ENCODE measurements around the gene TMSB4X.
"Not testable (repeated sequence)": the region's sequence is repeated elsewhere in the genome, so short reads cannot be mapped to it uniquely, and the experiment has no call there.

TMSB4X gene

DNA sequence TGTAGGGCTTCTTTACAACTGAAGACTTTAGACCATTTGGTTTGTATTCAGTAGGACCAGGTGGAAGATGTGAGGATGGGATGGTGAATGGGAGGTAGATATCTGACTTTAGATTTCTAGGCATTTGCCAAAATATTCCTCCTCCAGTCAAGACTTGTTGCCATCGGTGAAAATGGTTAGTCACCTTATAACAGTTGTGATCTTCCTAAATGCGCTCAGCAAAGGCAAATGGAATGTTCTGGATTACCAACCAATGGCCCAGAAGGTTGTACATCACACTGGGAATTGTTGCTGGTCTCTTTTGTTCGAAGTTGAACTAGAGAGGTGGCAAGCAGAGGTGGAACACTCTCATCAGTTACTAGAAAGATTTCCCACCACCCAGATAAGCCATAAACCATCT lies 33.9 kb downstream of the TMSB4X start:
- H3K4me1 ChIP-seq (ENCODE audit: control insufficient read depth, insufficient read depth, low read length) = no peaks in the 10 kb centered on the region; the same call in 1 of the 2 replicates
- H3K4me3 ChIP-seq (ENCODE audit: low read length) = no peak overlapping the region
- H3K27ac ChIP-seq (ENCODE audit: low read length) = no peak overlapping the region
- no peak for DNase-seq (ENCODE audit: low read depth, low spot score)
- H3K36me3 ChIP-seq (ENCODE audit: control insufficient read depth, insufficient read depth, low read length) = no peaks in the 10 kb centered on the region
- WGBS (ENCODE audit: insufficient coverage, insufficient read length) = no CpG with 5 or more reads among the region's 3 CpGs
- no peaks in the 10 kb centered on the region for H3K9me3 ChIP-seq (ENCODE audit: control insufficient read depth, insufficient read depth, low read length)
- no peaks in the 10 kb centered on the region for H3K27me3 ChIP-seq (ENCODE audit: control insufficient read depth, insufficient read depth, low read length)

- no CpG with 5 or more reads among the region's 3 CpGs for WGBS (ENCODE audit: insufficient coverage, insufficient read length)
- no peaks in the 10 kb centered on the region for H3K27me3 ChIP-seq (ENCODE audit: control insufficient read depth, insufficient read depth, low read length)
- H3K36me3 ChIP-seq (ENCODE audit: control insufficient read depth, insufficient read depth, low read length) = no peaks in the 10 kb centered on the region
- H3K9me3 ChIP-seq (ENCODE audit: control insufficient read depth, insufficient read depth, low read length) = no peaks in the 10 kb centered on the region
- no peak for DNase-seq (ENCODE audit: low read depth, low spot score)
- H3K27ac ChIP-seq (ENCODE audit: low read length) = no peak overlapping the region
- no peaks in the 10 kb centered on the region; the same call in 1 of the 2 replicates for H3K4me1 ChIP-seq (ENCODE audit: control insufficient read depth, insufficient read depth, low read length)
- H3K4me3 ChIP-seq (ENCODE audit: low read length) = no peak overlapping the region
These were observed 34.4 kb downstream of the TMSB4X start for GRCh38 chrX:13009273-13009672.

DNA sequence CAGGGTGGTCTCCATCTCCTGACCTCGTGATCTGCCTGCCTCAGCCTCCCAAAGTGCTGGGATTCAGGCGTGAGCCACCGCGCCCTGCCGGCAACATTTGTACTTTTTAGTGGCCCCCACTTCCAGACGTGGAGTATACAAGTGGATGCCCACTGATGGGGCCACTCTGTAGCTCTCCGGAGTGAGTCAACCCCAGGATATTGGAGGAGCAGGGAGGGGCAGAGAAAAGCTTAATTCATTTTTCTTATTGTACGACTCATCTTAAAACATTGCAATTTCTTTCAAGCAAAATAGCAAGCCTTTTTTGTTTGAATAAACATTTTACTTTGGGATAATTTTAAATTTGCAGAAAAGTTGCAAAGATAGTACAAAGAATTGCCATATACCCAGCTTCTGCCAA lies 34.9 kb downstream of the TMSB4X start:
- H3K36me3 ChIP-seq (ENCODE audit: control insufficient read depth, insufficient read depth, low read length) = no peaks in the 10 kb centered on the region
- no CpG with 5 or more reads among the region's 8 CpGs for WGBS (ENCODE audit: insufficient coverage, insufficient read length)
- H3K4me3 ChIP-seq (ENCODE audit: low read length) = no peak overlapping the region
- DNase-seq (ENCODE audit: low read depth, low spot score) = no peak
- H3K27ac ChIP-seq (ENCODE audit: low read length) = no peak overlapping the region
- H3K9me3 ChIP-seq (ENCODE audit: control insufficient read depth, insufficient read depth, low read length) = no peaks in the 10 kb centered on the region
- H3K4me1 ChIP-seq (ENCODE audit: control insufficient read depth, insufficient read depth, low read length) = no peaks in the 10 kb centered on the region; the same call in 1 of the 2 replicates
- no peaks in the 10 kb centered on the region for H3K27me3 ChIP-seq (ENCODE audit: control insufficient read depth, insufficient read depth, low read length)

DNA sequence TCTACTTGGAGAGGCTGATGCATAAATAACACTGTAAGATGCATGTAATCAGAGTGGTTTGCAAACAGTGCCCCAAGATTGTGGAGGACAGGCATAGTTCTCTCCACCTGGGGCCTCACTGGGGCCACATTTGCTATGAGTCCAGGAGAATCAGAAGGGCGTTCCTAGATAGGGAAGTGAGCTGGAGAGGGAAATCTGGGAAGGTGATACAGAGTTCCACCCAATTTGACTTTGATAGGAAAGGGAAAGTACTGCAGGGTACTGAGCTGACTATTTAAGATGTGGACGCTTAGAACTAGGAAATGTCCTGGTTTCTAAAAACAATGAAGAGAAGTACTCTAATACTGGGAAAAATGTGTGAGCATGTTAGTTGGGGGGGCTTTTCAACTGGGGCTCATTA lies 35.6 kb downstream of the TMSB4X start:
- no peaks in the 10 kb centered on the region; the same call in 1 of the 2 replicates for H3K4me1 ChIP-seq (ENCODE audit: control insufficient read depth, insufficient read depth, low read length)
- H3K36me3 ChIP-seq (ENCODE audit: control insufficient read depth, insufficient read depth, low read length) = no peaks in the 10 kb centered on the region

GRCh38 chrX:13013363-13014110 lies 38.6 kb downstream of the TMSB4X start:
- H3K27ac ChIP-seq (ENCODE audit: low read length) = no peak overlapping the region
- no peak for DNase-seq (ENCODE audit: low read depth, low spot score)
- H3K36me3 ChIP-seq (ENCODE audit: control insufficient read depth, insufficient read depth, low read length) = no peaks in the 10 kb centered on the region
- no peaks in the 10 kb centered on the region for H3K27me3 ChIP-seq (ENCODE audit: control insufficient read depth, insufficient read depth, low read length)
- WGBS (ENCODE audit: insufficient coverage, insufficient read length) = no CpG with 5 or more reads among the region's 8 CpGs
- no peaks in the 10 kb centered on the region for H3K9me3 ChIP-seq (ENCODE audit: control insufficient read depth, insufficient read depth, low read length)
- no peak overlapping the region for H3K4me3 ChIP-seq (ENCODE audit: low read length)
- H3K4me1 ChIP-seq (ENCODE audit: control insufficient read depth, insufficient read depth, low read length) = no peaks in the 10 kb centered on the region; the same call in 1 of the 2 replicates

More for the DNA sequence above, 35.6 kb downstream of the TMSB4X start:
- no peaks in the 10 kb centered on the region for H3K9me3 ChIP-seq (ENCODE audit: control insufficient read depth, insufficient read depth, low read length)
- H3K27me3 ChIP-seq (ENCODE audit: control insufficient read depth, insufficient read depth, low read length) = no peaks in the 10 kb centered on the region
- DNase-seq (ENCODE audit: low read depth, low spot score) = no peak
- H3K27ac ChIP-seq (ENCODE audit: low read length) = no peak overlapping the region
- no CpG with 5 or more reads among the region's 2 CpGs for WGBS (ENCODE audit: insufficient coverage, insufficient read length)
- no peak overlapping the region for H3K4me3 ChIP-seq (ENCODE audit: low read length)

DNA sequence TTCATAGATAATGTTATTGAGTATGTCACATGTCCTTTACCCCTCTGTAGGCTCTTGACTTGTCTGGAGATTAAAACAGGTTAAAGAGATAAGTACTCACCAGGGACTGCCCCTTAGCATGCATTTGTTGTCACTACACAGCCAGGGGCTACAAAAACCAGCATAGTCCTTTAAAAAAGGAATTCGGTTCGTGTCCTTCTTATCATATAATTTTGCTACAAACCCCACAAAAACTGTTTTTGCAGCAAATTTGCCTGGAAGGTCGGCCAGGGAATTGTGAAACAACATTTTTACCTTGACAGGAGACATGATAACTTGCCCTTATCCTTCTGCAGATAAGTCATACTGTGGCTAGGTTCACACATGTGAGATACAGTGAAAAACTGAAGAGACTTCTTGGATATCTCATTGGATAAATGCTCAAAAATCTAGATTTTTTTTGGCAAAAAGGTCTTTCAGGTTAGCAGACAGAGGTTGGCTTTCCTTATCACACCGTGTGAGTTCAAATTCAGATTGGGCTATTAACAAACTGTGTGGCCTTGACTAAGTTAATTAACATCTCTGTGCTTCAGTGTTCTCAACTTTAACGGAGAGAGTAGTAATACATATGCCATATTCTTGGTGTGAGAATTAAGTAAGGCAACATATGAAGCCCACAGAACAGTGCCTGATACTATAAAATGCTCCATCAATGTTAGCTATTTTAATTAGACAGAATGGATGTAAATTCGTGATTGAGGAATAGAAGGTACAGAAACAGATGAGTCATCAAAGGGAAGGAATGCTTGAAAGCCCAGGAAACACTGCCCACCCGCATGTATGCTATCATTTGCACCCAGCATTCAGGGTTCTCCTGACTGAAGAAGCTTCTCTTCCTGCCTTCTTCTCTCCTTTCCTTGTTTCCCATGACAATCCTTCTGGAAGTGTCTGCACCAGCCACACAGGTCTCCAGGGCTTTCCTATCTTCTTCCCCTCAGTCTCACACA lies 39.5 kb downstream of the TMSB4X start:
- Histone ChIP-seq H3K27me3 (ENCODE audit: control insufficient read depth, insufficient read depth, low read length) (no peaks in the 10 kb centered on the region), H3K9me3 (ENCODE audit: control insufficient read depth, insufficient read depth, low read length) (no peaks in the 10 kb centered on the region), H3K4me1 (ENCODE audit: control insufficient read depth, insufficient read depth, low read length) (no peaks in the 10 kb centered on the region; the same call in 1 of the 2 replicates), H3K27ac (ENCODE audit: low read length) (no peak overlapping the region), H3K4me3 (ENCODE audit: low read length) (no peak overlapping the region), H3K36me3 (ENCODE audit: control insufficient read depth, insufficient read depth, low read length) (no peaks in the 10 kb centered on the region)
- no CpG with 5 or more reads among the region's 7 CpGs for WGBS (ENCODE audit: insufficient coverage, insufficient read length)
- DNase-seq (ENCODE audit: low read depth, low spot score) = no peak

DNA sequence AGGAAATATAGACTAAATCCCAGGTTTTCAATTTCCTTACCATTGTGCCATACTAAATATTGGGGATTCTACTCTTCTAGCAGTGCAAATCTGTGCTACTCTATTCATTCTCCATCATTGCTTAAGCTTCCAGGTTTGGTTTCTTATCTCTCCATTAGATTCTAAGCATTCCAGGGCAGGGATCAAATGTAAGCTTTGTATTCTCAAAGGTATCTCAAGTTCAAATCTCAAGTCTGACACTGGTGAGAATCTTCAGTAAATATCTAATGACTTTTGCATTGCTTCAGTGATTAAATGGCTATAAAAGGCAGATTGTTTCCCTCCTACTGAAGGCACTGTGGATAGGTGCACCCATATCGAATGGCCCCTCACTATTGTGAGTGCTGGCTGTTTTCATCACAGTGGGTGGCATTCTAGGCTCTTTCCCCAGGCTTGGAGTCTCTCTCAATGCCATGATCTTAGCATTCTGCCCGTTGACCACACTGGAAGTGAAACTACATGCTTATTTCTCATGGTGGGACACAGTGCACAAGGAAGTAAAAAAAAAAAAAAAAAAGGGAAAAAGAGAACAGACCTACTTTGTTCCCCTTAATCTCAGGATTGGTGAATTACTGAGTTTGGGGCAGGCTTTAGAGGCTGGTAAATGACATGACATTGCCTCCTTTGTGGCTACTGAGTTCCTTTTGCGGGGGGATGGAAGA lies 40.8 kb downstream of the TMSB4X start:
- H3K4me1 ChIP-seq (ENCODE audit: control insufficient read depth, insufficient read depth, low read length) = no peaks in the 10 kb centered on the region; the same call in 1 of the 2 replicates
- H3K27me3 ChIP-seq (ENCODE audit: control insufficient read depth, insufficient read depth, low read length) = no peaks in the 10 kb centered on the region
- H3K27ac ChIP-seq (ENCODE audit: low read length) = no peak overlapping the region
- no peaks in the 10 kb centered on the region for H3K36me3 ChIP-seq (ENCODE audit: control insufficient read depth, insufficient read depth, low read length)
- DNase-seq (ENCODE audit: low read depth, low spot score) = no peak
- H3K9me3 ChIP-seq (ENCODE audit: control insufficient read depth, insufficient read depth, low read length) = no peaks in the 10 kb centered on the region
- no CpG with 5 or more reads among the region's 3 CpGs for WGBS (ENCODE audit: insufficient coverage, insufficient read length)
- no peak overlapping the region for H3K4me3 ChIP-seq (ENCODE audit: low read length)

DNA sequence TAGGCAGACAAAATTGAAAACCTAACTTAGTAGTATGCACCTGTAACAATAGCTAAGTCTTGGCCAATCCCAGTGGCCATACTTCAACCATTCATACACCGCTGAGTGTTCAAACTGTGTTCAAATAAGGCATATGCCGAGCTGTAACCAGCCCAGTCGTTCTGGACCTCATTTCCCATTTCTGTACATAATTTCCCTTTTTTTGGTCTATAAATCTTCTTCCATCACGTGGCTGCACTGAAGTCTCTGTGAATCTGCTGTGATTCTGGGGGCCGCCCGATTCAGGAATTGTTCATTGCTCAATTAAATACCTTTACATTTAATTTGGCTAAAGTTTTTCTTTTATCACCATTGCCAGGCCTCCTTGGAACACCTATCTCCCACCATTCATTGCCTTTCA lies 41.8 kb downstream of the TMSB4X start:
- H3K4me3 ChIP-seq (ENCODE audit: low read length); DNase-seq (ENCODE audit: low read depth, low spot score); H3K9me3 ChIP-seq (ENCODE audit: control insufficient read depth, insufficient read depth, low read length); H3K4me1 ChIP-seq (ENCODE audit: control insufficient read depth, insufficient read depth, low read length); H3K27me3 ChIP-seq (ENCODE audit: control insufficient read depth, insufficient read depth, low read length); H3K36me3 ChIP-seq (ENCODE audit: control insufficient read depth, insufficient read depth, low read length); H3K27ac ChIP-seq (ENCODE audit: low read length): not testable (repeated sequence)
- no CpG with 5 or more reads among the region's 6 CpGs for WGBS (ENCODE audit: insufficient coverage, insufficient read length)

GRCh38 chrX:13022926-13023325 lies 48.0 kb downstream of the TMSB4X start:
- Histone ChIP-seq H3K9me3 (ENCODE audit: control insufficient read depth, insufficient read depth, low read length) (no peaks in the 10 kb centered on the region), H3K4me3 (ENCODE audit: low read length) (no peak overlapping the region), H3K36me3 (ENCODE audit: control insufficient read depth, insufficient read depth, low read length) (no peaks in the 10 kb centered on the region), H3K27me3 (ENCODE audit: control insufficient read depth, insufficient read depth, low read length) (no peaks in the 10 kb centered on the region), H3K4me1 (ENCODE audit: control insufficient read depth, insufficient read depth, low read length) (no peaks in the 10 kb centered on the region), H3K27ac (ENCODE audit: low read length) (no peak overlapping the region)
- no peak for DNase-seq (ENCODE audit: low read depth, low spot score)
- no CpG with 5 or more reads among the region's 2 CpGs for WGBS (ENCODE audit: insufficient coverage, insufficient read length)

- Histone ChIP-seq H3K9me3 (ENCODE audit: control insufficient read depth, insufficient read depth, low read length) (no peaks in the 10 kb centered on the region), H3K4me1 (ENCODE audit: control insufficient read depth, insufficient read depth, low read length) (no peaks in the 10 kb centered on the region), H3K27ac (ENCODE audit: low read length) (no peak overlapping the region), H3K36me3 (ENCODE audit: control insufficient read depth, insufficient read depth, low read length) (no peaks in the 10 kb centered on the region), H3K27me3 (ENCODE audit: control insufficient read depth, insufficient read depth, low read length) (no peaks in the 10 kb centered on the region), H3K4me3 (ENCODE audit: low read length) (no peak overlapping the region)
- WGBS (ENCODE audit: insufficient coverage, insufficient read length) = no CpG with 5 or more reads among the region's 3 CpGs
- DNase-seq (ENCODE audit: low read depth, low spot score) = no peak
These were observed 48.7 kb downstream of the TMSB4X start for GRCh38 chrX:13023567-13023966.
